Measurements from ENCODE around the gene RUNDC1.

Gene RUNDC1

GRCh38 chr17:42979511-42980273, 673 bp upstream of the RUNDC1 start, which contains the start of gene PTGES3L:
TSS of gene PTGES3L (minus strand) at chr17:42980080. CDS start at chr17:42980053, 27 bp downstream.
- peak within 1 kb of the TSS; percentile 66 for H3K9ac ChIP-seq
- no peaks in the 10 kb centered on the region for H3K36me3 ChIP-seq (ENCODE audit: insufficient read depth)
- H2AFZ ChIP-seq (ENCODE audit: low read depth), result peak within 1 kb of the TSS; percentile 87
- no peak for TF ChIP-seq CTCF (conservative IDR thresholded peaks at IDR 0.05; ENCODE audit: low read depth, low read length)
- peak within 1 kb of the TSS; percentile 78 for H3K27ac ChIP-seq
- H3K4me2 ChIP-seq, result peak within 1 kb of the TSS; percentile 89
- H3K79me2 ChIP-seq (ENCODE audit: insufficient read depth, low read depth), result peaks cover 24% of the 10 kb centered on the region; the same call in 1 of the 2 replicates
- H3K4me3 ChIP-seq (IDR thresholded peaks at IDR 0.05; ENCODE audit: insufficient read depth, low read depth, low read length), result no peak within 1 kb of the TSS
- H4K20me1 ChIP-seq (ENCODE audit: insufficient read depth), result no peaks in the 10 kb centered on the region
- peaks cover 29% of the 10 kb centered on the region for H3K4me1 ChIP-seq (ENCODE audit: low read depth, poor library complexity, severe bottlenecking)
- no peaks in the 10 kb centered on the region for H3K27me3 ChIP-seq (ENCODE audit: insufficient read depth, low read depth)

DNA sequence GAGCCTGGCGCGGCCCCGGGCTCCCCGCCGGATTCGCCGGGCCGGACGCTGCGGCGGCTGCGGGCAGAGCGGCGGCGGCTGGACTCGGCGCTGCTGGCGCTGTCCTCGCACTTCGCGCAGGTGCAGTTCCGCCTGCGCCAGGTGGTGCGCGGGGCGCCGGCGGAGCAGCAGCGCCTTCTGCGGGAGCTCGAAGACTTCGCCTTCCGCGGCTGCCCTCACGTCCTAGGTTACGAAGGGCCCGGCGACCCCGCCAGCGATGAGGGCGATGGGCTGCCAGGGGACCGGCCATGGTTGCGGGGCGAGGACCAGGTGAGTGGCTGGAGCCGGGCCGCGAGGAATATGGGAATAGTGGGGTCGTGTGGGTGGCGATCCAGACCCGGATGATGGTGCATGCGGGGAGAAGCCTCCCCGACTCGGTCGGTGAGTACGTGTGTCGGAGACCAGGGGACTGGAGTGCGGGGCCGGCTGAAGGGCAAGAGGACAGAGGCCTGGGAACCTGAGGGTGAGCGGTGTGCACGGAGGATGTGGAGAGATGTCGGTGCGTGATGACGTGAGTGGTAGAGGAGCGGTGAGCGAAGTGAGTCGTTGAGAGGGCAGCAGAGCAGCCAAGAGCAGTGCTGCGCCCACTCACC, 517 bp downstream of the RUNDC1 start:
- Histone ChIP-seq H3K4me3 (IDR thresholded peaks at IDR 0.05; ENCODE audit: insufficient read depth, low read depth, low read length) (no peak overlapping the region), H3K79me2 (ENCODE audit: insufficient read depth, low read depth) (peaks cover 32% of the 10 kb centered on the region; the same call in 1 of the 2 replicates), H3K4me2 (peak overlapping the region; percentile 89), H4K20me1 (ENCODE audit: insufficient read depth) (no peaks in the 10 kb centered on the region), H3K9ac (peak overlapping the region; percentile 66), H3K27me3 (ENCODE audit: insufficient read depth, low read depth) (no peaks in the 10 kb centered on the region), H3K36me3 (ENCODE audit: insufficient read depth) (no peaks in the 10 kb centered on the region), H3K27ac (peak overlapping the region; percentile 78), H3K4me1 (ENCODE audit: low read depth, poor library complexity, severe bottlenecking) (peaks cover 41% of the 10 kb centered on the region), H2AFZ (ENCODE audit: low read depth) (peak overlapping the region; percentile 87)
- no peak for TF ChIP-seq CTCF (conservative IDR thresholded peaks at IDR 0.05; ENCODE audit: low read depth, low read length)

DNA sequence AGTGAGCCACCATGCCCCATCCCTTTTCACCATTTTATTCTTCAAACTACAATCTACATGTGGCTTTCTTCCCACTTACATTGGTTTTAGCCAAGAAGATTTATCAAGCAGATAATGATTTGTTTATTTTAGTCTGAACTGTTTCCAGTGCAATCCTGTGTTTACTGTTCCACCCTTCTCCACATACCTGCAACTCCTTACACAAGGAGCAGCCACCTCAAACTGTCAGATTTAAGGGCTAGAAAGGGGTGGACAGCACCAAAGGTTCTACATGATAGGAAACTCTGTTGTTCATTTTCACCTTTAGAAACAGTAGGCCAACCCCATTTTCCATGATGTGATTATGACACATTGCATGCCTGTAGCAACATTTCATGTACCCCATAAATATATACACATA, 1.9 kb downstream of the RUNDC1 start:
- no peaks in the 10 kb centered on the region for H3K27me3 ChIP-seq (ENCODE audit: insufficient read depth, low read depth)
- H3K4me2 ChIP-seq, result peak overlapping the region; percentile 89; the same call in 1 of the 2 replicates
- no peaks in the 10 kb centered on the region; the same call in 1 of the 2 replicates for H3K36me3 ChIP-seq (ENCODE audit: insufficient read depth)
- H3K4me1 ChIP-seq (ENCODE audit: low read depth, poor library complexity, severe bottlenecking), result peaks cover 41% of the 10 kb centered on the region
- H4K20me1 ChIP-seq (ENCODE audit: insufficient read depth), result no peaks in the 10 kb centered on the region
- H3K79me2 ChIP-seq (ENCODE audit: insufficient read depth, low read depth), result peaks cover 32% of the 10 kb centered on the region; the same call in 1 of the 2 replicates
- no peak overlapping the region for H3K27ac ChIP-seq
- H3K4me3 ChIP-seq (IDR thresholded peaks at IDR 0.05; ENCODE audit: insufficient read depth, low read depth, low read length), result no peak overlapping the region
- no peak overlapping the region for H2AFZ ChIP-seq (ENCODE audit: low read depth)
- no peak overlapping the region for H3K9ac ChIP-seq
- no peak for TF ChIP-seq CTCF (conservative IDR thresholded peaks at IDR 0.05; ENCODE audit: low read depth, low read length)

DNA sequence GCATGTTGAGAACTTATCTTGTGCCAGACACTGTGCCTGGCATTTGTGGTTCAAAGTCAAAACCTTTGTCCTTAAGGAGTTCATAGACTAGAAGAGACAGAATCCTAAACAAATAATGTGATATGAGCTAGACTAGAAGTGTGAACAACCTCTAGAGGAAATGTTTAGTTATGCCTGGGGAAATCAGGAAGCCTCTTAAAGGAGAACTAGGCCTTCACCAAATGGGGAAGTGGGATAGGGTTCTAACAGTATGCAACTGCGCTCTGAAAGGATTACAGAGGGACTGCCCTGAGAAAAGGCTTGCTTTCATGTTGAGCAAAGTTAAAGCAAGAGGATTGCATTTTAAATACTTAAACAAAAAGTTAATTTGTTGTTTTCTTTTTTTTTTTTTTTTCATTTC, 4.9 kb downstream of the RUNDC1 start:
- Histone ChIP-seq H3K9ac (no peak overlapping the region), H4K20me1 (ENCODE audit: insufficient read depth) (no peaks in the 10 kb centered on the region), H3K27ac (no peak overlapping the region; the same call in 1 of the 2 replicates), H3K36me3 (ENCODE audit: insufficient read depth) (peaks cover 5% of the 10 kb centered on the region; the same call in 1 of the 2 replicates), H2AFZ (ENCODE audit: low read depth) (no peak overlapping the region), H3K4me2 (0 out of 2 replicates have a peak overlapping the region, but pooled peaks have one; percentile 33), H3K4me3 (IDR thresholded peaks at IDR 0.05; ENCODE audit: insufficient read depth, low read depth, low read length) (no peak overlapping the region), H3K27me3 (ENCODE audit: insufficient read depth, low read depth) (no peaks in the 10 kb centered on the region), H3K79me2 (ENCODE audit: insufficient read depth, low read depth) (peaks cover 32% of the 10 kb centered on the region; the same call in 1 of the 2 replicates), H3K4me1 (ENCODE audit: low read depth, poor library complexity, severe bottlenecking) (peaks cover 30% of the 10 kb centered on the region)
- no peak for TF ChIP-seq CTCF (conservative IDR thresholded peaks at IDR 0.05; ENCODE audit: low read depth, low read length)
